Activated CD8-positive, alpha-beta T cell treated with anti-CD3 and anti-CD28 coated beads for 36 hours (primary cell): ENCODE results near the gene PXN. TPM values are rescaled to one million over a fixed set of nuclear protein-coding genes. Genes with fewer than 3 reads are reported as not detected.

ENCODE experiments used
- ATAC-seq: fragments of 200-7000 bp; cut with Tn5 transposase; one replicate; pipeline ENCODE4 v1.10.0; 2021; ENCODE audit warnings: mild to moderate bottlenecking, moderate library complexity
- CTCF ChIA-PET: fragments of 350-600 bp; sonication (Branson Sonifier 250); formaldehyde crosslinking; loops from one replicate; lab custom pipeline; 2021; ENCODE audit warnings: antibody characterized with exemption; lab: Charles Lee
- POLR2A ChIA-PET: fragments of 350-600 bp; sonication (Branson Sonifier 250); formaldehyde crosslinking; loops from one replicate; lab custom pipeline; 2021; ENCODE audit warnings: antibody characterized with exemption; lab: Charles Lee
- DNase-seq: peaks from one replicate; pipeline ENCODE4 v3.0.0-alpha.2; 2020
- H3K27ac Mint-ChIP-seq: one replicate; pipeline ENCODE4 v1.8.0; 2021; ENCODE audit warnings: mild to moderate bottlenecking, mixed read lengths
- H3K27me3 Mint-ChIP-seq: one replicate; pipeline ENCODE4 v1.8.0; 2021; ENCODE audit warnings: mixed read lengths
- H3K36me3 Mint-ChIP-seq: one replicate; pipeline ENCODE4 v1.8.0; 2021; ENCODE audit warnings: low read depth, mixed read lengths
- H3K4me1 Mint-ChIP-seq: one replicate; pipeline ENCODE4 v1.8.0; 2021; ENCODE audit warnings: low read depth, mixed read lengths
- H3K4me3 Mint-ChIP-seq: one replicate; pipeline ENCODE4 v1.8.0; 2021; ENCODE audit warnings: mild to moderate bottlenecking, moderate library complexity, mixed read lengths
- H3K9me3 Mint-ChIP-seq: one replicate; pipeline ENCODE4 v1.8.0; 2021; ENCODE audit warnings: mixed read lengths
- intact Hi-C: fragments of 100-400 bp; cut with micrococcal nuclease; formaldehyde crosslinking; loops from one replicate; pipeline ENCODE4 v1.10.0; 2022
- total RNA-seq, 2 experiments: library from RNA; stranded (reverse); gene quantifications; one replicate each; pipeline ENCODE4 v1.2.3, GENCODE V29; 2021
- TF ChIP-seq, protein P1 (sequence below): fragments of 200-600 bp; IDR thresholded peaks from one replicate; pipeline ENCODE4 v1.8.0; 2022; ENCODE audit warnings: antibody characterized with exemption, mild to moderate bottlenecking

Gene PXN
- total RNA-seq, 2 experiments from 2014 or later = 40.2 to 45.3 TPM

DNA sequence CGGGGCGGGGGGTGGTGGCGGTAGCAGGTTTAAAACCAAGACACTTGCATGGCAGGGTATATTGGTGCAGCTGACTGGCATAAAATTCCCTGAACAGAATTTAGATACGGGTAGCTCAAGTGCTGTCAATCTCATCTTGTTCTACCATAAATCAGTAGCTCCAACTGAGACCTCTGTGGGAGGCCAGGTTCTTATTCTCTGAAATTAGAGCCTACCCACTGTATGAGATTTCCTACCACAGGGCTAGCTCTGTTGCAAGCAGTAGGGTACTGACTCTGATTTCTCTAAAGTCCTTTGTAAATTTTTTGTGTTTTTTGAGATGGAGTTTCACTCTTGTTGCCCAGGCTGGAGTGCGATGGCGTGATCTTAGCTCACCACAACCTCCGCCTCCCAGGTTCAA is 61.4 kb downstream of the PXN start:
- DNase-seq = no peak
- TF ChIP-seq, protein P1, sequence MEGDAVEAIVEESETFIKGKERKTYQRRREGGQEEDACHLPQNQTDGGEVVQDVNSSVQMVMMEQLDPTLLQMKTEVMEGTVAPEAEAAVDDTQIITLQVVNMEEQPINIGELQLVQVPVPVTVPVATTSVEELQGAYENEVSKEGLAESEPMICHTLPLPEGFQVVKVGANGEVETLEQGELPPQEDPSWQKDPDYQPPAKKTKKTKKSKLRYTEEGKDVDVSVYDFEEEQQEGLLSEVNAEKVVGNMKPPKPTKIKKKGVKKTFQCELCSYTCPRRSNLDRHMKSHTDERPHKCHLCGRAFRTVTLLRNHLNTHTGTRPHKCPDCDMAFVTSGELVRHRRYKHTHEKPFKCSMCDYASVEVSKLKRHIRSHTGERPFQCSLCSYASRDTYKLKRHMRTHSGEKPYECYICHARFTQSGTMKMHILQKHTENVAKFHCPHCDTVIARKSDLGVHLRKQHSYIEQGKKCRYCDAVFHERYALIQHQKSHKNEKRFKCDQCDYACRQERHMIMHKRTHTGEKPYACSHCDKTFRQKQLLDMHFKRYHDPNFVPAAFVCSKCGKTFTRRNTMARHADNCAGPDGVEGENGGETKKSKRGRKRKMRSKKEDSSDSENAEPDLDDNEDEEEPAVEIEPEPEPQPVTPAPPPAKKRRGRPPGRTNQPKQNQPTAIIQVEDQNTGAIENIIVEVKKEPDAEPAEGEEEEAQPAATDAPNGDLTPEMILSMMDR = no peak
- Mint-ChIP-seq H3K27ac (no peak overlapping the region), H3K4me3 (no peak overlapping the region), H3K4me1 (peaks cover 11% of the 10 kb centered on the region), H3K9me3 (no peaks in the 10 kb centered on the region), H3K27me3 (no peaks in the 10 kb centered on the region), H3K36me3 (peaks cover 26% of the 10 kb centered on the region)
- no peak for ATAC-seq
- intact Hi-C loops = no loop called here
- ChIA-PET POLR2A (interaction anchor here (1.0 to 12.7 kb wide), 6 partner anchors 8 to 116 kb away, joined by 3 to 263 read pairs (median 7); partner anchors contain the start of genes PXN, RNU4-1 and RNU4-2), CTCF (interaction anchor here (2.5 to 5.5 kb wide), 2 partner anchors 24 to 62 kb away, joined by 18 to 37 read pairs; partner anchors contain the start of gene PXN)

DNA sequence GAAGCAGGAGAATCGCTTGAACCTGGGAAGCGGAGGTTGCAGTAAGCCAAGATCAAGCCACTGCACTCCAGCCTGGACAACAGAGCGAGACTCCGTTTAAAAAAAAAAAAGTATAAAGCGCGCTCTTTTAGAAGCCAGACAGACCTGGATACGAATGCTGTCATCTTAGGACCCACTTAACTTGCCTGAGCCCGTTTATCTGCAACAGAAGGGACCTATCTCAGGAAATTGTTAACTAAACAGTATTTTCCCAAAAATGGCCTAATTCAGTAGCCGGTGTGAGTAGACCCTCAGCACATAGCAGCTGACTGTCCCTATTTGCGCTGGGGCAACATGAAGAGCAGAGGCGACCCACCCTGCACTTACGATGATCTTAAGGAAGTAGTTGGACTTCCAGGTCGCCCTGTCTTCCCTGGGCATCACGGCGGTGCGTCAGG is 65.1 kb downstream of the PXN start:
- H3K4me3 Mint-ChIP-seq = peak overlapping the region; percentile 97
- peaks cover 53% of the 10 kb centered on the region for H3K36me3 Mint-ChIP-seq
- no peaks in the 10 kb centered on the region for H3K27me3 Mint-ChIP-seq
- peak overlapping the region; percentile 95 for H3K27ac Mint-ChIP-seq
- TF ChIP-seq, protein P1 = no peak
- H3K9me3 Mint-ChIP-seq = no peaks in the 10 kb centered on the region
- intact Hi-C loops = no loop called here
- ChIA-PET POLR2A (interaction anchor here (0.8 to 12.7 kb wide), 36 partner anchors 10 to 269 kb away, joined by 3 to 263 read pairs (median 6); partner anchors contain the start of genes BICDL1, PXN, RAB35 and RNU4-1), CTCF (interaction anchor here (0.9 to 5.5 kb wide), 12 partner anchors 9 to 91 kb away, joined by 3 to 37 read pairs (median 6); partner anchors contain the start of genes PXN, RNU4-1 and RNU4-2)
- peaks cover 37% of the 10 kb centered on the region for H3K4me1 Mint-ChIP-seq
- DNase-seq (no peak), ATAC-seq (no peak)

- Mint-ChIP-seq H3K4me1 (peaks cover 41% of the 10 kb centered on the region), H3K36me3 (peaks cover 57% of the 10 kb centered on the region), H3K9me3 (no peaks in the 10 kb centered on the region), H3K27ac (peak overlapping the region; percentile 95), H3K27me3 (no peaks in the 10 kb centered on the region), H3K4me3 (peak overlapping the region; percentile 97)
- CTCF ChIA-PET = interaction anchor here (5.5 kb wide), 1 partner anchor 66 kb away, joined by 37 read pairs; the partner anchor contains the start of gene PXN
- POLR2A ChIA-PET = interaction anchor here (0.5 to 12.7 kb wide), 31 partner anchors 10 to 243 kb away, joined by 3 to 263 read pairs (median 7); partner anchors contain the start of genes BICDL1, PXN, RAB35 and RNU4-1
- intact Hi-C loops = loop anchor here (5.0 to 10.0 kb wide), 2 partner anchors 82 to 185 kb away; partner anchors contain the start of gene RAB35
- ATAC-seq = no peak
- peak; percentile 63 for DNase-seq
- TF ChIP-seq, protein P1 = no peak
Measured at GRCh38 chr12:120199595-120200306, 65.8 kb downstream of the PXN start.

- TF ChIP-seq, protein P1 = no peak
- ATAC-seq (no peak), DNase-seq (no peak)
- Mint-ChIP-seq H3K27ac (peak overlapping the region; percentile 95), H3K4me1 (peaks cover 41% of the 10 kb centered on the region), H3K9me3 (no peaks in the 10 kb centered on the region), H3K36me3 (peaks cover 58% of the 10 kb centered on the region), H3K27me3 (no peaks in the 10 kb centered on the region), H3K4me3 (peak overlapping the region; percentile 97)
- CTCF ChIA-PET = no interaction called here
- intact Hi-C loops = loop anchor here (5.0 to 10.0 kb wide), 2 partner anchors 82 to 184 kb away; partner anchors contain the start of gene RAB35
- POLR2A ChIA-PET = interaction anchor here (0.7 to 12.7 kb wide), 18 partner anchors 9 to 188 kb away, joined by 3 to 263 read pairs (median 34); partner anchors contain the start of genes PXN, RAB35, RNU4-1 and RNU4-2
Measured at GRCh38 chr12:120199025-120199424, 66.5 kb downstream of the PXN start.
